NCI-H187 treated with DMSO at 0.1 percent for 48 hours (cell line): ENCODE results near the gene MSLN.

Experiments used
- DNase-seq: peaks from one replicate; lab custom pipeline; 2025; lab: John Stamatoyannopoulos, UW

MSLN gene

GRCh38 chr16:793414-793813 is 32.9 kb downstream of the MSLN start:
- no peak for DNase-seq

- DNase-seq = no peak
These were observed 33.7 kb downstream of the MSLN start for GRCh38 chr16:794091-794822.

DNA sequence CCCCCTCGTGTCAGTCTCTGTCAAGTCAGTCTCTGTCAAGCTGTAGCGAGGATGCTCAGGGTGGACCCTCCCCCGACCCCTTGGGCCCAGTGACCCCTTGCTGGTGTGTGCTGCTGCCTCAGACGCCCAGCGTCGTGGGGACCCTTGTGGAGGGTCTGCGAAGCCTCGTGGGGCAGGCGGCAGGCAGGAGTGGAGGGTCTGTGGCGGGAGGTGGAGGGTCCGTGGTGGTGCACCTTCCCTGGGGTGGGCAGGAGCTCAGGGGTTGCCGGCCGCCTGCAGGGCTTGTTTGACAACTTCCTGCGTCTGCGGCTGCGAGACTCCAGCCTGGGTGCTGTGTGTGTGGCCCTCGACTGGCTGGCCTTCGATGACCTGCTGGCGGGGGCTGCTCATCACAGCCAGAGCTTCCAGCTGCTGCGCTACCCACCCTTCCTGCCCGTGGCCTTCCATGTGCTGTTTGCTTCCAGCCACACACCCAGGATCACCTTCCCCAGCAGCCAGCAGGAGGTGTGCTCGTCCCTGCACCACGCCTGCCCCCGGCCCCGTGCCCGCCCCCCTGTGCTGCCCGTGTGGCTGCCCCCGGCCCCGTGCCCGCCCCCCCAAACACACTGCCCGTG is 34.4 kb downstream of the MSLN start:
- no peak for DNase-seq

DNA sequence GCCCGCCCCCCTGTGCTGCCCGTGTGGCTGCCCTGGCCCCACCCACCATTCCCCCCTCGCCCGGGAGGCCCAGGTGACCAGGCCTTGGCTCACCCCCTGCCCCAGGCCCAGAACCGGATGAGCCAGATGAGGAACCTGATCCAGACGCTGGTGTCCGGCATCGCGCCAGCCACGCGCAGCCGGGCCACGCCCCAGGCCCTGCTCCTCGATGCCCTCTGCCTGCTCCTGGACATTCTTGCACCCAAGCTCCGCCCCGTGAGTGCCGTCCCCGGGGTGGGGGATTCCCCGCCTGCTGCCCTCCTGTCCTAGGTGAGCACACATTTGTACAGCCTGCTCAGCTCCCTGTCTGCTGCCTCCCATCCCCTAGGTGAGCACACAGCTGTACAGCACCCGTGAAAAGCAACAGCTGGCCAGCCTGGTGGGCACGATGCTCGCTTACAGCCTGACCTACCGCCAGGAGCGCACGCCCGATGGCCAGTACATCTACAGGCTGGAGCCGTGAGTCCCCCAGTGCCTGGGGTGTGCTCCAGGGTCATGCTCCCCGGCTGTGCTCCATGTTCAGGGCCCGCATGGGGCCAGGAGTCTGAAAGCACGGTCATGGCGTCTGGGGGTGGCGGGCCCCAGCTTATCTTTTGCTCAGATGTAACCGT is 35.2 kb downstream of the MSLN start:
- no peak for DNase-seq

DNA sequence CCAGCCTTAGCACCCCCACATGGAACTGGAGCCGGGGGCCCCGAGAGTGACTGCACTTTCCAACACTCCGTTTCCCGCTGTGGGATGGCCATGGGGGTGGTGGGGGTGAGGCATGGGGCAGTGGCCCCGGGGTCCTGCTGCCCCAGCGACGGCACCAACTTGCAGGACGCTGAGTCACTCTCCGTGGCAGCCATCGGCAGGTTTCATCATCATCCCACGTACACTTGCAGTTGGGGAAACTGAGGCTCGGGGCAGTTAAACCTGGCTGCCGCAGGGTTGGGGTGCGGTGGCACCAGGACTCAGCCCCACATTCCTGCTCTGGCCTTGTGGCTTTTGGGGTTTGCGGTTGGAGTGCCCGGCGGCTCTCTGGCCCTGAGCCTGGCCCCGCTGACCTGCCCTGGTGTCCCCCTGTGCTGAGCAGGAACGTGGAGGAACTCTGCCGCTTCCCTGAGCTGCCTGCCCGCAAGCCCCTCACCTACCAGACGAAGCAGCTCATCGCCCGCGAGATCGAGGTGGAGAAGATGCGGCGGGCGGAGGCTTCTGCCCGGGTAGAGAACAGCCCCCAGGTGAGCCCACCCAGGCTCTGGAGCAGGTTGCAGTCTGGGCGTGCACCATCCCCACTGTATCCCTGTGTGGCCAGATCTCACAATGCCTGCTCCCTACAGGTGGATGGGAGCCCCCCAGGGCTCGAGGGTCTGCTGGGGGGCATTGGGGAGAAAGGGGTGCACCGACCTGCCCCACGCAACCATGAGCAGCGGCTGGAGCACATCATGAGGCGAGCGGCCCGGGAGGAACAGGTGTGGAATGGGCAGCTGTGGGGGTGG is 36.0 kb downstream of the MSLN start:
- no peak for DNase-seq

DNA sequence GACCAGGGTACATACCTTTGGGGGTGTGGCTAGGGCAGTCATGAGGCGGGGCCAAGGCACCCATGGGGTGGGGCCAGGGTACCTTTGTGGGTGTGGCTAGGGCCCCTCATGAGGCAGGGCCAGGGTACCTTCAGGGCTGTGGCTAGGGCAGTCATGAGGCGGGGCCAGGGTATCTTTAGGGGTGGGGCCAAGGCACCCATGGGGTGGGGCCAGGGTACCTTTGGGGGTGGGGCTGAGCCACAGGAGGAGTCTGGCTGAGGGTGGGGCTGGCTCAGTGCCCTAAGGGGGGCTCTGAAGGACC is 36.5 kb downstream of the MSLN start:
- no peak for DNase-seq

GRCh38 chr16:797686-798085 is 37.2 kb downstream of the MSLN start:
- DNase-seq = no peak

- no peak for DNase-seq
These were observed 38.1 kb downstream of the MSLN start for GRCh38 chr16:798666-799065.

- DNase-seq = no peak
These were observed 38.8 kb downstream of the MSLN start for GRCh38 chr16:799111-799947.

DNA sequence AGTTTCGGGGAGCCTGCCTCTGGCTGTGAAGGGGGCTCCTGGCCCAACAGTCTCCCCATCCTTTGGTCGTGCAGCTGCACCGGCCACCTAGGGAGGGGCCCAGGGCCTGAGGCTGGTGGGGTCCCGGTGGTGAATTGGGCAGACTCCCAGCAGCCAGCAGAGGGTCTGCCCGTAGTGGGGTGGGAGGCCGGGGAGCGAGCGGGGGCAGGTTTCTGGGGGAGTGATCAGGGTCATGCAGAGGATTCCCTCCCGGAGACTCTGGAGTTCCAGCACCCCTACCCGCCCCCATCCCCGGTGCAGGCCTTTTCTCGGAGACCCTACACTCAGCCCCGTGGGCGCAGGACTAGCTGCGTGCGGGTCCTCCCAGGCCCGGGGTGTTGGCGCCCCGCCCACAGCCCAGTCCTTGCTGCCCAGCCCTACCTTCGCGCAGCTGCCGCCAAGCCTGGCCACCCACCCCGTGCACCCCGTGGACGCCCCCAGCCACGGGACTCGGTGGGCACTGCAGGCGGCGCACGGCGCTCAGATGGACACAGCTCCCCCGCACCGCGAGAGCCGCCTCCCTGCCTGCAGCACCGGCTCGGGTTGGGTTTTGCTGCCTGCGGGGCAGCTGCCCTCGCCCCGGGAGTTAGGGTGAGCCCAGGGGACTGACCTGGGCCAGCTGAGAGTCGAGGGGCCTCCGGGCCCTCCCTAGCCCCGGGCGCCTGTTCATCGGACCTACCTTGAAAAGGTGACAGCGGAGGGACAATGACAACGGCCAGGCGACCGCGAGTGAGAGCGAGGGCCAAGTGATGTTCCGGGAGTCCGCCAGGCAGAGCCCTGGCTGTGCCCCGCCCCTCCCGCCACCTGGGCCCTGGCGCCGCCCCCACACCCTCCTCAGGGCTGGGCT is 39.7 kb downstream of the MSLN start, which contains the start of gene GNG13:
TSS of gene GNG13 (minus strand) at position 787 of the 886 bp plus-strand sequence. CDS start 1,657 bp downstream, outside the sequence.
- no peak for DNase-seq

DNA sequence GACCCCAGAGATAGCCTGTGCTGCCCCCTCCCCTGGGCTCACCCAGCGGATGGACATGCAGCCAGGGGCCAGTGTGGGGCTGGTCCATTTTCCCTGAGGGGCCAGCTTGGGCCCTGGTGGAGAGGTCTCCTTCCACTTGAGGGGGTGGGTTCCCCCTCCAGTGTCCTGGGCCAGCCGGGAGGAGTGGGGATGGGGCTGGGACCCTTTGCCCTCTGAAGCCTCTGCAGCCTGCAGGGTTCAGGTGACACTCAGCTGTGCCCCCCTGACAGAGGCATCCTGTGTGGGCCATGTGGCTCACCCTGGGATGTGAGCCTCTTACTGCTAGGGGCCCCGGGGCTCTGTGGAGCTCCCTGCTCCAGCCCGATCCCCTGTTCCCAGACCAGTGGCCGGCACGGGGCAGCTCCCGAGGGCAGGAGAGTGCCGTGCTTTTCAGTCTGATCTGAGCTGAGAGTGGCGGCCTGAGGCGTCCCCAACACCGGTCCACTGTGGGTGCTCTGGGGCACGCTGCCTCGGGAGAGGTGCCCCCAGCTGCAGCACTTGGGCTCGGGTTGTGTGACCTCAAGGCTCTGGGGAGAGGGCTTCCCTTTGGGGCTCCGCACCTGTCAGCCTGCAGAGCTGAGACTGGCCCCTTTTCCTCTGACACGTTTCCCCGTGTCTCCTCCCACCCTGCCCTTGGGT is 40.4 kb downstream of the MSLN start:
- no peak for DNase-seq

- DNase-seq = no peak
These were observed 41.2 kb downstream of the MSLN start for GRCh38 chr16:801584-802363.

- DNase-seq = no peak
These were observed 41.9 kb downstream of the MSLN start for GRCh38 chr16:802461-802860.

DNA sequence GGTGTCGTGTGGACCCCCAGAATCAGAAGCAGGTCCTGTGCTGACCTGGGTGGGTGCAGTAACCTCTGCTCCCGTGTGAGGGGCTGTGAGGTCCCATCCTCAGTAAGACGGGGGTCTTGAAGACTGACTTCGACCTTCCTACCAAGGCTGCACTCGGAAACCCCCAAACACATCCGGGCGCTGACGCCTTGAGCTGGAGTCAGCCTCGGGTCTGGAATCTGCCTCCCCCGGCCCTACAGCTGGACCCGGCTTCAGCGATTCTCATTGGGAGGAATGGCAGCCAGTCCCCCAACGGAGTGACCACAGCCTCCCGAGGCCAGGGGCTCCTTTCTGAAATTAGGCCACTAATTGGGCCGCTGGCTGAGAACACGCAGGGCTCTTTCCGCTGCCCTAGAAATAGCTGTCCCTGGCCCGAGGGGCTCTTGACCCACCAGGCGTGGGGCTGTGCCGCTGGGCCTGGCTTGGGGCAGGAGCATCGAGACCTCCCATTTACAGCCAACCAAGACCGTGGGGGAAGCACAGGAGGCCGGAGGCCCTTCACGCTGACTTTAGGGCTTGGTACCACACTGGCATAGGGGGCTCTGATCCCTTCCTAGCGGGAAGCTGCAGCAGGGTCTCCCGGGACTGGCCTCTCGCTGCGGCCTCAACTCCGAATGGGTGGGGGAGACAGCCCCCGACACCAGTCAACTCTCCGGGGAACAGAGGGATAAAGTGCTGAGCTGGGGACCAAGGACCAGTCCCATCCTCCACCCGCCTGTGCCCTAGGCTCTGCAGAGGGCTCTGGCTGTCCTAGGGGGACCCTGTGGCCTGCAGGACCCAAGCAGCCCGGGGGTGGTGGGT is 42.6 kb downstream of the MSLN start:
- no peak for DNase-seq

DNA sequence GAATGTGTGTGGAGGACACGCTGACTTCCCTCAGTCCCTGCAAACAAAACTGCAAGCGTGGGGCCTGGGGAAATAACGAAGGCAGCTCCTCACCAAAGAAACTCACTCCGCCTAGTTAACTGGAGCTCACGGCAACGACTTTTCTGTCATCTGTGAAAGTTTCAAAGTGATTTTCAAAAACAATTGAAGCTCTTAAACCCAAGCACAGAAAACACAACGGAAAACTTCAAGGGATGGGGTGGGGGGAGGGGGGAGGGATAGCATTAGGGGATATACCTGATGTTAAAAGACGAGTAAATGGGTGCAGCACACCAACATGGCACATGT is 43.2 kb downstream of the MSLN start:
- DNase-seq = no peak

DNA sequence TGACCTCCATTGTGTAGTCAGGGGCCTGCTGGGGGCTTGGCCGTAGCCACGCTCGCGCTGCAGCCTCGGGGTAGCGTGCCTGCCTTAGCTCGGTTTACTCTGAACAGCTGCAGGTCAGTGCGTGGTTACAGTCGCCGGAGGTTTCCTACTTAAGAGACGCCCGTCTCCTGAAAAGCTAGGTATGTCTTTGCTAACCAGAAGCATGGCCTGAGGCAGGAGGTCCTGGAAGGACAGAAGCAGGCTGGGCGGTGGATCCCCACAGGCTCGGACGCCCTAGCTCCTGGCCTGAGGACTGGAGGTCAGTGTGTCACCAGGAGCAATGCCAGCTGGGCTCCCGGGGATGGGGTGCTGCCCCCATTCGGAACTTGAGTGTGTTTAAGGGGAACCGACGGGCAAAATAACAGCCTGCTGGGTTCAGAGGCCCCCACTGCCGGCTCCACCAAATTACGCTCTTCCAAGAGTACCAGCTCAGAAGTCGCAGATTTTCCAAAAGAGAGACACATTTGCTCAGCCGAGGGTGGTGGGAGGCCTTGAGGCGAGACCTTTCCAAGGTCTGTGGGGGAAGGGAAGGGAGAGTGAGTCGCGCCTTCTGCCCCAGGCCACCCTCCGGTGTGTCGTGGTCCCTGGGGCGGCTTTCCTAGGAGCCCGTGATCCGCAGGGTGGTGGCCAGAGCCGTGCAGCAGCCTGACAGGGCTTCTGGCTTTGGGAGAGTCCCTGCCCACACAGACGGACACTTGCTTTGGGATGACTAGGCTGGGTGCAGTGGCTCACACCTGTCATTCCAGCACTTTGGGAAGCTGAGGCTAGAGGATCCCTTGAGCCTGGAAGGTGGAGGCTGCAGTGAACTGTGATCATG is 43.9 kb downstream of the MSLN start:
- DNase-seq = no peak

DNA sequence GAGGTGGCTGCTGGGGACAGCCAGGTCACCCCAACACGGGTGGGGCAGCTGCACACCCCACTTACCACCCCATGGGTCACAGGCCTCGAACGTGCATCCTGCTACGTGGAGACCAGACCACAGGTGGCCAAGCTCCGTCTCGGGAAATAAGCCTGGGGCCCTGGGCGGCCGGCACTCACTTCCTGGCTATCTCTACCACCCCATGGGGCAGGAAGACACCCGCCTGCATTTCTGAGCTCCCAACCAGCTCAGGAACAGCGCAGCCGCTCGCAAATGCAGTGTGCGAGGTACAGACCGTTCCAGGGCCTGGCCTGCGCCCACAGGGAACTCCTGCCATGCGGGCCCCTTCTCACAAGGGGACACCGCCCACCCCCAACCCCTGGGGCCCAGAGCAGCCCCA is 44.9 kb downstream of the MSLN start:
- no peak for DNase-seq
